Calu3 (cell line): Measurements from ENCODE around the gene ZP2. TPM values are rescaled to one million over a fixed set of nuclear protein-coding genes. Genes with fewer than 3 reads are reported as not detected.
"Not testable (repeated sequence)": the region's sequence is repeated elsewhere in the genome, so short reads cannot be mapped to it uniquely, and the experiment has no call there.

Experiments
- BruUV-seq: library from RNA; stranded (reverse); fragments of 400-500 nt; replicated peaks from 2 replicates; lab custom pipeline; 2021; lab: Mats Ljungman, UMichigan
- CTCF ChIA-PET: fragments of 300-600 bp; sonication (Branson Sonifier 250); formaldehyde crosslinking; loops from one replicate; lab custom pipeline; 2022; ENCODE audit warnings: antibody characterized with exemption; lab: Charles Lee
- DNase-seq: peaks from one replicate; pipeline ENCODE4 v3.0.0; 2022
- H3K27ac Mint-ChIP-seq: one replicate; pipeline ENCODE4 v1.8.0; 2022; ENCODE audit warnings: mixed read lengths; ENCODE audit not compliant: unreplicated experiment
- H3K27me3 Mint-ChIP-seq: one replicate; pipeline ENCODE4 v1.8.0; 2022; ENCODE audit warnings: mixed read lengths; ENCODE audit not compliant: unreplicated experiment
- H3K36me3 Mint-ChIP-seq: one replicate; pipeline ENCODE4 v1.8.0; 2022; ENCODE audit warnings: mild to moderate bottlenecking, moderate library complexity, mixed read lengths; ENCODE audit not compliant: insufficient read depth, unreplicated experiment
- H3K4me1 Mint-ChIP-seq: one replicate; pipeline ENCODE4 v1.8.0; 2022; ENCODE audit warnings: mild to moderate bottlenecking, low read depth, mixed read lengths; ENCODE audit not compliant: unreplicated experiment
- H3K4me3 Mint-ChIP-seq: one replicate; pipeline ENCODE4 v1.8.0; 2022; ENCODE audit warnings: mild to moderate bottlenecking, low read depth, moderate library complexity, mixed read lengths; ENCODE audit not compliant: unreplicated experiment
- H3K9me3 Mint-ChIP-seq: one replicate; pipeline ENCODE4 v1.8.0; 2022; ENCODE audit warnings: low read depth, mixed read lengths; ENCODE audit not compliant: unreplicated experiment
- CTCF ChIP-seq: fragments of 200-600 bp; IDR thresholded peaks from one replicate; pipeline ENCODE4 v1.8.0; 2022; ENCODE audit warnings: antibody characterized with exemption; ENCODE audit not compliant: unreplicated experiment
- intact Hi-C: fragments of 100-400 bp; cut with micrococcal nuclease; formaldehyde crosslinking; loops from one replicate; pipeline ENCODE4 v1.10.0; 2022; ENCODE audit not compliant: unreplicated experiment
- total RNA-seq: library from RNA; stranded (reverse); gene quantifications from 2 replicates; pipeline ENCODE4 v1.2.3, GENCODE V29; 2022

Gene ZP2
- total RNA-seq, 1 experiment from 2014 or later, result not detected

- no TSS peak for BruUV-seq
- no peak overlapping the region for H3K27ac Mint-ChIP-seq
- H3K36me3 Mint-ChIP-seq, result no peaks in the 10 kb centered on the region
- no peaks in the 10 kb centered on the region for H3K27me3 Mint-ChIP-seq
- intact Hi-C loops, result no loop called here
- no peak for TF ChIP-seq CTCF
- H3K4me1 Mint-ChIP-seq, result peaks cover 15% of the 10 kb centered on the region
- H3K9me3 Mint-ChIP-seq, result no peaks in the 10 kb centered on the region
- CTCF ChIA-PET, result no interaction called here
- no peak for DNase-seq
- H3K4me3 Mint-ChIP-seq, result no peak overlapping the region
These were observed 38.9 kb upstream of the ZP2 start for GRCh38 chr16:21250072-21250923.

- BruUV-seq, H3K27ac Mint-ChIP-seq, CTCF ChIA-PET, DNase-seq, H3K4me3 Mint-ChIP-seq, H3K27me3 Mint-ChIP-seq, intact Hi-C loops, H3K36me3 Mint-ChIP-seq, H3K9me3 Mint-ChIP-seq: not testable (repeated sequence)
- peaks cover 15% of the 10 kb centered on the region for H3K4me1 Mint-ChIP-seq
These were observed 36.8 kb upstream of the ZP2 start for GRCh38 chr16:21248179-21248578.

- Mint-ChIP-seq H3K36me3 (no peaks in the 10 kb centered on the region), H3K9me3 (no peaks in the 10 kb centered on the region), H3K27me3 (no peaks in the 10 kb centered on the region), H3K4me1 (peaks cover 15% of the 10 kb centered on the region), H3K4me3 (no peak overlapping the region), H3K27ac (no peak overlapping the region)
- no TSS peak for BruUV-seq
- CTCF ChIA-PET, result no interaction called here
- DNase-seq, result no peak
- intact Hi-C loops, result no loop called here
- TF ChIP-seq CTCF, result no peak
These were observed 33.3 kb upstream of the ZP2 start for GRCh38 chr16:21244518-21245215.

GRCh38 chr16:21242756-21243155 is 31.4 kb upstream of the ZP2 start:
- no peak for DNase-seq
- Mint-ChIP-seq H3K4me3 (no peak overlapping the region), H3K9me3 (no peaks in the 10 kb centered on the region), H3K36me3 (no peaks in the 10 kb centered on the region), H3K4me1 (peaks cover 15% of the 10 kb centered on the region), H3K27ac (no peak overlapping the region), H3K27me3 (no peaks in the 10 kb centered on the region)
- CTCF ChIA-PET, result no interaction called here
- no TSS peak for BruUV-seq
- no peak for TF ChIP-seq CTCF
- intact Hi-C loops, result no loop called here
